ENCODE results near the gene PRR19. TPM values are rescaled to one million over a fixed set of nuclear protein-coding genes. Genes with fewer than 3 reads are reported as not detected.

PRR19 gene
- total RNA-seq, 1 experiment from 2014 or later = 2.9 TPM

GRCh38 chr19:42283188-42284065 is 18.5 kb upstream of the PRR19 start:
- DNase-seq (ENCODE audit: low read depth) = peak; percentile 93

DNA sequence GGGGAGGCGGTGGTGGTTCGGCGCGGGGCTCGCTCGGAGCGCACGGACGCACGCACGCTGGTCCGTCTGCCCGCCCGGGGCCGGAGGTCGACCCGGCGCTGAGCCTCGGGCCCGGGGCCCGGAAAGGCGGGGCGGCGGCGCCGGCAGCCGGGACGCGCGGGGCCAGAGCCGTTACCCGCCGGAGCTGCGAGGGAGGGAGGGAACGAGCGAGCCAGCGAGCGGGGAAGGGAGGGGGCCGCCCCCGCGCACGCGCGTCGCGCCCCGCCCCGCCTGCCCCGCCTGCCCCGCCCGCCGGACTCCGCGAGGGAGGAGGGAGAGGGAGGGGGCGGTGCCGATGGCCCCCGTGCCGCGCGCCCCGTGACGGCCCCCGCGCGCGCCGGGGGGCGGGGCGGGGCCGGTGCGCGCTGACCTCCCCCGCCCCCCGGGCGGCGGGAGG is 17.8 kb upstream of the PRR19 start:
- DNase-seq (ENCODE audit: low read depth) = peak; percentile 82

DNA sequence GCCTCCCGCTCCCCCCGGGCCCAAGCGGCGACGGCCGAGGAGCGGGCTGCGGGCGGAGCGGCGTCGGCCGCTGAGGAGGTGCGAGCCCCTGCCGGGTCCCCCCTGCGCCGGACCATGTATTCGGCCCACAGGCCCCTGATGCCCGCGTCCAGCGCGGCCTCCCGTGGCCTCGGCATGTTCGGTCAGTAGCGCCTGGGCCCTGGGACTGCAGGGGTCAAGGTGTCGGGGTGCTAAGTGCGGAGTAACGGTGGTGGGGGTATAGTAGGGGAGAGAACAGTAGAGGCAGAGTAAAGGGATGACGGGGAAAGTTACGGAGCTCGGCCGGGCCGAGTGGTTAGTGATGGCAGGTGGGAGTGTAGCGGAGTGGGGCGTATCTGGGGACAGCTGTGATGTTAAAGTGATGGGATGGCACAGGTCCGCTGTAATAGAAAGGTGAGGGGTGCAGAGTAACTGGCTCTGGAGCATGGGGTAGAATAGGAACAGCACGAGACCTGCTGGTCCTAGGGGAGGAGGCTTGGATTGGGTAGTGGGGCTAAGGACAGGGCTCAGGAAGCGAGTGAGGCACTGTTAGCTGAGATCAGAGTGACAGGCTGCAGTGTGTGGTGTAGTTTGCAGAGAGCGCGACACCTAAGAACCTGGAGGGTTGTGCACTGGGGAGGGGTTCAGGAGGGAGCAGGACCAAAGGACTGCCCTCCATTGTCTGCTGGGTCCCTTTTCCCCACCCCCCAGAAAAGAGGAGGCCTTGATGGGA is 17.2 kb upstream of the PRR19 start:
- DNase-seq (ENCODE audit: low read depth) = no peak

DNA sequence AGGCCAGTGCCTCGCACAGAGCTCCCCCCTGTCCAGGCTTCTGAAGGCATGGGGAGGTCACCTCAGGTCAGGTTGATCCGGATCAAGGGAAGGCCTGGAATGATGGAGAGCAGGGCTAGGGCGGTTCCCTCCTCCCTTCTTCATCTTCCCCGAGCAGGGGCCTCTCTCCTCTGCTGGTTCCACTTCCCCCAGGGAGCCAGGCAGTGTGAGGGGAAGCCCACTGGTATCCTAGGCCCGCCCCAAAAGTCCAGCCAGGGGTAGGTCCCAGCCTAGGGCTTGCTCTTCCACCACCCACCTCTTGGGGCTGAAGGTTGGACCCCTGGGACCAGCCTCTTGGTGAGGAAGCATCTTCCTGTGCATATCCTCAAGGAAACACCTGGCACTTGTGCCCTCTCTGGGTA is 16.4 kb upstream of the PRR19 start:
- DNase-seq (ENCODE audit: low read depth) = no peak

- DNase-seq (ENCODE audit: low read depth) = no peak
These were observed 16.0 kb upstream of the PRR19 start for GRCh38 chr19:42285988-42286348.

- DNase-seq (ENCODE audit: low read depth) = no peak
These were observed 15.4 kb upstream of the PRR19 start for GRCh38 chr19:42286349-42287016.

- DNase-seq (ENCODE audit: low read depth) = no peak
These were observed 14.7 kb upstream of the PRR19 start for GRCh38 chr19:42287017-42287826.

DNA sequence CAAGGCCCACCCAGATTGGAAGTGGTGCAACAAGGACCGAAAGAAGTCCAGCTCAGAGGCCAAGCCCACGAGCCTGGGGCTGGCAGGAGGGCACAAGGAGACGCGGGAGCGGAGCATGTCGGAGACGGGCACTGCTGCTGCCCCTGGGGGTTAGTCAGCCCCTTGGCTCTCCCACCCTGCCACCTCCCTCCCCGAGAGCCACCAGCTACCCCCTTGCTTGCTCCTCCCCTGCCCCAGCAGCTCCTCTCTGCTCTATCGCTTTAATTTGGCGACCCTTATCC is 14.2 kb upstream of the PRR19 start:
- DNase-seq (ENCODE audit: low read depth) = no peak

- no peak for DNase-seq (ENCODE audit: low read depth)
These were observed 13.5 kb upstream of the PRR19 start for GRCh38 chr19:42288387-42288786.

GRCh38 chr19:42288881-42289555 is 12.9 kb upstream of the PRR19 start:
- DNase-seq (ENCODE audit: low read depth) = no peak

- DNase-seq (ENCODE audit: low read depth) = no peak
These were observed 12.3 kb upstream of the PRR19 start for GRCh38 chr19:42289556-42290041.

GRCh38 chr19:42290136-42290522 is 11.8 kb upstream of the PRR19 start:
- DNase-seq (ENCODE audit: low read depth) = no peak

GRCh38 chr19:42290523-42291434 is 11.2 kb upstream of the PRR19 start:
- peak; percentile 38 for DNase-seq (ENCODE audit: low read depth)

DNA sequence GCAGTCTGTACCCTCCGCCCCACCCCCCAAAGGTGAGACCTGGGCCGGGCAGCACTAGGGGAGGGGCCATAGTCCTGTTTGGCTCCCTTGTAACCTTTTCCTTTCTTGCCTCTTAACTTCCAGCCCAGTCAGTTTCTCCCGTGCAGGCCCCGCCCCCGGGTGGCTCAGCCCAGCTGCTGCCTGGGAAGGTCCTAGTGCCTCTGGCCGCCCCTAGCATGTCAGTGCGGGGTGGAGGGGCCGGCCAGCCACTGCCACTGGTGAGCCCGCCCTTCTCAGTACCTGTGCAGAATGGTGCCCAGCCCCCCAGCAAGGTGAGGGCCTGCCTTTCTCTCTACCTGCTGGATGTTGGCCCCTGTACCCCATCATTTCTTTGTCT is 10.5 kb upstream of the PRR19 start:
- DNase-seq (ENCODE audit: low read depth) = no peak

- no peak for DNase-seq (ENCODE audit: low read depth)
These were observed 9.6 kb upstream of the PRR19 start for GRCh38 chr19:42292042-42292960.

- no peak for DNase-seq (ENCODE audit: low read depth)
These were observed 9.0 kb upstream of the PRR19 start for GRCh38 chr19:42292963-42293362.

DNA sequence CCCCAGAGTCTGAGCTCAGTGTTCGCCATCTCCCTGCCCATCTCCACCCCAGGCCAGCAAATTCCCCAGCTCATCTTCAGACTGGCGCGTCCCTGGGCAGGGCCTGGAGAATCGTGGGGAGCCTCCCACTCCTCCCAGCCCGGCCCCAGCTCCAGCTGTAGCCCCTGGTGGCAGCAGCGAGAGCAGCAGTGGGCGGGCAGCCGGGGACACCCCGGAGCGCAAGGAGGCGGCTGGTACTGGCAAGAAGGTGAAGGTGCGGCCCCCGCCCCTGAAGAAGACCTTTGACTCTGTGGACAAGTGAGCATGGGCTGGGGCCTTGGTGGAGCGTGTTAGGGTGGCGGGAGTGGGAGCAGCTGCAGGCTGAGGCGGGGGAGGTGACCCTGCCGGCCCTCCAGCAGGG is 8.4 kb upstream of the PRR19 start:
- no peak for DNase-seq (ENCODE audit: low read depth)

GRCh38 chr19:42293948-42294347 is 8.0 kb upstream of the PRR19 start:
- no peak for DNase-seq (ENCODE audit: low read depth)
